HG03135 (cell line): Measurements from ENCODE around the gene NPLOC4.

ENCODE experiments used
- ATAC-seq: cut with Tn5 transposase; IDR thresholded peaks from one replicate; pipeline ENCODE4 v1.9.1; 2021; ENCODE audit warnings: mild to moderate bottlenecking, moderate library complexity; ENCODE audit not compliant: unreplicated experiment

Gene NPLOC4

DNA sequence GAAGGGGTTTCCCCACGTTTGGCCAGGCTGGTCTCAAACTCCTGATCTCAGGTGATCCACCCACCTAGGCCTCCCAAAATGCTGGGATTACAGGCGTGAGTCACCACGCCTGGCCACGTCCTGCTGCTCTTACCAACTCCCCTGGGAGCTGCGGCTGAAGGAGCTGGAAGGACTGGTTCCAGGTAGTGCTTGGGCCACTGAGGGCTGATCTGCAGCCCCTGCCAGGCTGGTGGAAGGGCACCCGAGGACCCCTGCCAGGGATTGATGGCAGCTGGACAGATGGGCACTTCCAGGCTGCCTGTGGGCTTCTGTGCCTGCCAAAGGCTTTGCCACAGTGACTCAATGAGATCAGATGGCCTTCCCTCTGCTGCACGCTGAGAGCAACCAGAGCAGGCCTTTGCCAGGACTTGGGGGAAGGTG, 27.1 kb upstream of the NPLOC4 start:
- ATAC-seq, result no peak

- ATAC-seq, result no peak
Measured at GRCh38 chr17:81662002-81662401, 25.1 kb upstream of the NPLOC4 start.

DNA sequence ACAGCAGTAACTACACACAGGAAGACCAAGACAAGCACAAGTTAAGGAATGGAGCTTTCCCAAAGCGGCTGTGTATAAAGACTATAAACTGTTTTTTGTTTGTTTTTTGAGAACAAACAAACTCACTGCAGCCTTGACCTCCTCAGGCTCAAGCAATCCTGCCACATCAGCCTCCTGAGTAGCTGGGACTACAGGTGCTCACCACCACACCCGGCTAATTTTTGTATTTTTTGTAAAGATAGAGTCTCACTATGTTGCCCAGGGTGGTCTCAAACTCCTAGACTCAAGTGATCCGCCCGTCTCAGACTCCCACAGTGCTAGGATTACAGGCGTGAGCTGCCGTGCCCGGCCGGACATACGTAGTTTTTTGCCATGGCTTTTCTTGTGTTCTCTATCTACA, 23.5 kb upstream of the NPLOC4 start:
- ATAC-seq, result no peak

DNA sequence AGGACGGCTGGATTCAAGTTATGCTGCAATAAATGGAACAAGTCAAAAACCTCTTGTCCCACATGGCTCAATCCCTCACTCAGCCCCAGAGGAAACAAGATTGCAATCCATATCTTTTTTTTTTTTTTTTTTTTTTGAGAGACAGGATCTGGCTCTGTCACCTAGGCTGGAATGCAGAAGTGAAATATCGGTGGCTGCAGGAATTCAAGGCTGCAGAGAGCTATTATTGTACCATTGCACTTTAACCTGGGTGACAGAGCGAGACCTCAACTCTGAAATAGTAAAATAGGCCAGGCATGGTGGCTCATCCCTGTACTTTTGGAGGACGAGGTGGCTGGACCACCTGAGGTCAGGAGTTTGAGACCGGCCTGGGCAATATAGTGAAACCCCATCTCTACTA, 22.1 kb upstream of the NPLOC4 start:
- no peak for ATAC-seq

DNA sequence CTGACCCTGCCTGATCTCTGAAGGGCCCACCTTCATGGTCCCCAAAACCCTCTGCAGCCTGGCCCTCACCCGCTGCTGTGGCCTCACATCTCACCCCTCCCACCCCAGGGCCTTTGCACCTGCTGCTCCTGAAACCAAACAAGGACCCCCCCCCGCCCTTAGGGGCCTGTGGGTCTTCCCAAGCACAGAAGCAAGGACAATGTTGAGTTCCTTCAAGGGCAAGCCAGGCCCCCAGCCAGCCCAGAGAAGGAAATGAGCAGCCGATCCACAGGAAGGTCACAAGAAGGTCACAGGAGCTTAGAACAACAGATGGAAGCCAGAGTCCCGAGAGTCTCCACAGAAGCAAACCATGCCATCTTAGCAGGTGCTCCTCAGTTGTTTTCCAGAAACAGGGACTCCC, 19.9 kb upstream of the NPLOC4 start:
- ATAC-seq, result no peak

- no peak for ATAC-seq
Measured at GRCh38 chr17:81656118-81656743, 19.3 kb upstream of the NPLOC4 start, which contains the start of gene PDE6G. Gene PDE6G, minus strand, starts transcription at chr17:81656542. Its CDS starts 3,237 bp downstream, at chr17:81653305.

GRCh38 chr17:81655378-81656117, 18.6 kb upstream of the NPLOC4 start:
- no peak for ATAC-seq

DNA sequence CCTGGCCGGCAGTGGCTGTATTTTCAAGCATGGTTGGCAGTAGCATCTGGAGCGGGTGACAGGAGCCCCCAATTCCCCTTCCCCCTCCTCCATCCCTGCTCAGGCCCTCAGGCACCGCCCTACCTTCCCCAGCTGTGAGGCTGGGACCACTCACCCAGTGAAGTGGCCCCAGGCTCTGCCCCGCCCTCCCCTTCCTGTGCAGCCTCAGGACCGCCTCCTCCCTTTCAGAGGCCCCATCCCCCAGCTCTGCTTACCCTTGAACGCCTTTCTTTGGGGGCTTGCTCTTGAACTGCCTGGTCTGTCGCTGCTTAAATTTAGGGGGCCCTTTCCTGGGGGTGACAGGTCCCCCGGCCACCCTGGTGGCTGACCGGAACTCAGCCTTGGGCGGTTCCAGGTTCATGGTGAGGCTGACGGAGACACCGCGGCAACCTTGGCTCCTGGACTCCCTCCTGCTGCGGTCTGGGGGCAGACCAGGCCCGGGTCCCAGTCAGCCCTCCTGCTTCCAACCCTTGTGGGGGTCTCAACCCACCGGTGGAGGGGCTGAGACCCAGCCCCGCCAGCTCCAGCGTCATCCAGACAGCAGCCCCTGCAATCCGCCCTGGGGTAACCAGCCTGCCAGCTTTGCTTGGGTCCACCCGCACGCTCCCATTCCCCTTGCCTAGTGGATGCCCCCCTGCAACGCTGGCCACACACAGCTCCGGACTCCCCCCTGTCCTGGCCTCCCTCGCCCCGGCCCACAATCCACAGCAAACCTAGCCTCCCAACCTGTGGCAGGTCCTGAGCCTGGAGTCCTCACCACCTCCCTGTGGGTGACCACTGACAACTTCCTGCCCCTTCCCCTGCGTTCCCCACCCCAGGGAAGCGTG, 16.2 kb upstream of the NPLOC4 start:
- no peak for ATAC-seq

- no peak for ATAC-seq
Measured at GRCh38 chr17:81651692-81652091, 14.8 kb upstream of the NPLOC4 start.

DNA sequence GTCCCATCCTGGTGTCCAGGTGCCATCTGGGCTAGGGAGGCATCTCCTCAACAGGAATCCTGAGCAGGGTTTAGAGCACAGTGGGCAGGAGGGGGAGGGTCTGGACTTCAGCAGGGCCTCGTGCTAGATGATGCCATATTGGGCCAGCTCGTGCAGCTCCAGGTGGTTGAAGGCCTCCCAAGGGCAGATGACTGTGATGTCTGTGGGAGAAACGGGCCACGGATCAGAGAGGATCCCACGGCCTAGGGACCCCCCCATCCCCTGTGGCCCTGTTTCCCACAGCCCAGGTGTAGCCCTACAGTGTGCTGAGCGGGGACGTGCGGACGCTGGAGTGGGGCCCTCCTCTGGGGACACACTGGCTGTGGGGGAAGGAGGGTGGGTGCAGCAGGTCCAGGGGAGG, 14.0 kb upstream of the NPLOC4 start:
- ATAC-seq, result no peak

GRCh38 chr17:81648707-81649085, 11.8 kb upstream of the NPLOC4 start:
- ATAC-seq, result no peak

DNA sequence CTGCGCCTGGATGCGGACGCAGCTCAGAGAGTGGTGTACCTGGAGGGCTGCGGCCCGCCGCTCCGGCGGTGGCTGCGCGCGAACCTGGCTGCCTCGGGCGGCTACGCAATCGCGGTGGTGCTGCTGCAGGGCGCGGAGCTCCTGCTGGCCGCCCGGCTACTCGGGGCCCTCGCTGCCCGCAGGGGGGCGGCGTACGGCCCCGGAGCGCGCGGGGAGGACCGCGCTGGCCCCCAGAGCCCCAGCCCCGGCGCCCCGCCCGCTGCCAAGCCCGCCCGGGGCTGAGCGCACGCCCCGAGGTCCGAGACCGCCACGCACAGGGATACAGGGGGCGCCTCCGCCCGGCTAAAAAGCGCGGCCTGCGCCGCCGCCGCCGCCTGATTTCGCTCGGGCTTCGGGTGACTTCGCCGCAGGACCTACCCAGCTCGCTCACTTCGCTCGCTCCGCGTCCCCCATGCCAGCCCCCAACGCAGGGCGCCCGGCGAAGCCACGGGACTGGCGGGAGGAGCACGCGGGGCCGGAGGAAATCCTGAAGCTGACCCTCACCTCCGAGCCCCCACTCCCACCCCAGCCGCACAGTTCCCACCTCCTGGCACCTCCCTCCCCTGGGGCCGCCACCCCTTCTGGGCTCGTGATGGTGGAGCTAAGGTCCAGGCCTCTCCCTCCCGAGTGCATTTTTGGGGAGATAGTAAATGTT, 11.2 kb upstream of the NPLOC4 start:
- ATAC-seq, result no peak

GRCh38 chr17:81647640-81648012, 10.7 kb upstream of the NPLOC4 start:
- ATAC-seq, result no peak

GRCh38 chr17:81646869-81647600, 10.1 kb upstream of the NPLOC4 start:
- ATAC-seq, result no peak

DNA sequence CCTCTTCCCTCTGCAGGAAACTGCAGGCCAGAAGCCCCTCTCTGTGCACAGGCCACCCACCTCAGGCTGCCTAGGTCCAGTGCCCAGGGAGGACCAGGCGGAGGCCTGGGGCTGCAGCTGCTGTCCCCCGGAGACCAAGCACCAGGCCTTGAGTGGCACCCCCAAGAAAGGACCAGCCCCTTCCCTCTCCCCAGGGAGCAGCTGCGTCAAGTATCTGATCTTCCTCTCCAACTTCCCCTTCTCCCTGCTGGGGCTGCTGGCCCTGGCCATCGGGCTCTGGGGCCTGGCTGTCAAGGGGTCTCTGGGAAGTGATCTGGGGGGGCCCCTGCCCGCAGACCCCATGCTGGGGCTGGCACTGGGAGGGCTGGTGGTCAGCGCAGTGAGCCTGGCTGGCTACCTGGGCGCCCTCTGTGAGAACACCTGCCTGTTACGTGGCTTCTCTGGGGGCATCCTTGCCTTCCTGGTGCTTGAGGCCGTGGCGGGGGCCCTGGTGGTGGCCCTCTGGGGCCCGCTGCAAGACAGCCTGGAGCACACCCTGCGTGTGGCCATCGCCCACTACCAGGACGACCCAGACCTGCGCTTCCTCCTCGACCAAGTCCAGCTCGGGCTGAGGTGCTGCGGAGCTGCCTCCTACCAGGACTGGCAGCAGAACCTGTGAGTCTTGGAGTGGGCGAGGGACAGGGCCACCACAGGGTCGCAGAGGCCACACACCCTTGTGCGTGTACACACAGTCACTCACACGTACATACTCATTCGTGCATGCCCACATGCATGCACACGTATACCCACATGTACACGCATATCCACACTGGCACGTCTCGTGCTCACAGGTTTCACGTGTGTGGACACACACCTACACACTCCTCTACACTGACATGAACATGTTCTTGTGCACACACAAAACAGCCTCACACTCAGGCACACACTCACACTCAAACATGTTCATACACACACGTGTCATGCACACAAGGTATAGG, 8.4 kb upstream of the NPLOC4 start:
- ATAC-seq, result no peak

GRCh38 chr17:81644496-81644895, 7.6 kb upstream of the NPLOC4 start:
- ATAC-seq, result no peak

DNA sequence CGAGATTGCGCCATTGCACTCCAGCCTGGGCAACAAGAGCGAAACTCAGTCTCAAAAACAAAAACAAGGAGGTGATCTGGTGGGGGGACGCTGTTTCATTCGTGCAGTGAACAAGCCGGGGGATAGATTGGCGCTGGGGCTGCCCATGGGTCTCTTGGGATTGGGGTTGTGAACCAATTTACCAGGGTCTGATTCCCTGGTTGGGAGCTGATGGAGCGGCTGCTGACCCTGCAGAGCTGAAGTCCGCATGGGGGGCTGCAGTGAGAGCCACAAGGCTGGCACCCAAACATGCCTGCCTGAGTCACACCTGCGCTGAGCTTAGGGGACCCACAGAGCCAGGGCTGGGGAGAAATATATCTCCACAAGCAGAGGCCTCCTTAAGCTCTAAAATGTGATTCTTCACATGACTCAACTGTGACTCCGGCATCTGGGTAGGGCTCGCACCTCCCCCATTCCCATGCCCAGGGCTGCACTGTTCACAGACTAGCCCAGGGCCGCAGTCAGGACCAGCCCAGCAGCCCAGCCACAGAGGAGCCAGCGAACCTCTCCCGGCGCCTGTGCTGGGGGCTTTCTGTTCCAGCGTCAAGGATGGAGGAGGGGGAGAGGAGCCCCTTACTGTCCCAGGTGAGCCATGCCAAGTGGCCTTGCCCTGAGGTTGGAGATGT, 5.0 kb upstream of the NPLOC4 start:
- no peak for ATAC-seq

DNA sequence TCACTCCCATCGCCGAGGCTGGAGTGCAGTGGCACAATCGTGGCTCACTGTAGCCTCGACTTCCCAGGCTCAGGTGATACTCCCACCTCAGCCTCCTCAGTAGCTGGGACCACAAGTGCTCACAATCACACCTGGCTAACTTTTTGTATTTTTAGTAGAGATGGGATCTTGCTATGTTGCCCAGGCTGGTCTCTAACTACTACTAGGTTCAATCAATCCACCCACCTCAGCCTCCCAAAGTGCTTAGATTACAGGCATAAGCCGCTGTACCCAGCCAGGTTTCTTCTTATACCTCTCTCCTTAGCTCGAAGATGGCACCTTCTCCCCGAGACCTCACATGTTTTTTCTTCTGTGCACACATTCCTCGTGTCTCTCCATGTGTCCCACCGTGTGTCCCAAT, 3.1 kb upstream of the NPLOC4 start:
- no peak for ATAC-seq

- ATAC-seq, result no peak
Measured at GRCh38 chr17:81638683-81639082, 1.8 kb upstream of the NPLOC4 start.
